H9 (cell line): ENCODE results near the gene ADGRG1. TPM values are rescaled to one million over a fixed set of nuclear protein-coding genes. Genes with fewer than 3 reads are reported as not detected.

Experiments
- DNase-seq: peaks from one replicate; pipeline ENCODE4 v3.0.0-alpha.2; 2017
- H2AFZ ChIP-seq: one replicate; pipeline ENCODE4 v1.6.1; 2013; ENCODE audit warnings: mild to moderate bottlenecking, low read length, control low read depth, moderate library complexity
- H2AK5ac ChIP-seq: 2 replicates; pipeline ENCODE4 v1.6.1; 2013; ENCODE audit warnings: low read length, control low read depth, mixed read lengths; ENCODE audit not compliant: insufficient read length
- H2BK120ac ChIP-seq: one replicate; pipeline ENCODE4 v1.6.1; 2013; ENCODE audit warnings: low read depth, mild to moderate bottlenecking, low read length, control low read depth, inconsistent platforms; ENCODE audit not compliant: poor library complexity, severe bottlenecking
- H2BK12ac ChIP-seq: 2 replicates; pipeline ENCODE4 v1.6.1; 2013; ENCODE audit warnings: low read length, control low read depth, mixed read lengths, low read depth; ENCODE audit not compliant: insufficient read length
- H2BK15ac ChIP-seq: 2 replicates; pipeline ENCODE4 v1.6.1; 2013; ENCODE audit warnings: low read depth, low read length, control low read depth
- H2BK20ac ChIP-seq: one replicate; pipeline ENCODE4 v1.6.1; 2013; ENCODE audit warnings: low read depth, mild to moderate bottlenecking, low read length, control low read depth, inconsistent platforms; ENCODE audit not compliant: poor library complexity, severe bottlenecking
- H2BK5ac ChIP-seq: 2 replicates; pipeline ENCODE4 v1.6.1; 2013; ENCODE audit warnings: low read length, control low read depth, mixed read lengths; ENCODE audit not compliant: insufficient read length
- H3K14ac ChIP-seq: 2 replicates; pipeline ENCODE4 v1.6.1; 2013; ENCODE audit warnings: low read length, control low read depth; ENCODE audit not compliant: insufficient read depth
- H3K18ac ChIP-seq: 2 replicates; pipeline ENCODE4 v1.6.1; 2013; ENCODE audit warnings: low read depth, mild to moderate bottlenecking, mixed read lengths, low read length, control low read depth; ENCODE audit not compliant: insufficient read length
- H3K23ac ChIP-seq: 2 replicates; pipeline ENCODE4 v1.6.1; 2013; ENCODE audit warnings: low read length, control low read depth, mixed read lengths, low read depth; ENCODE audit not compliant: insufficient read length
- H3K23me2 ChIP-seq: 2 replicates; pipeline ENCODE4 v1.6.1; 2013; ENCODE audit warnings: low read depth, mild to moderate bottlenecking, mixed read lengths, low read length, control low read depth; ENCODE audit not compliant: insufficient read length, poor library complexity, severe bottlenecking
- H3K27ac ChIP-seq: 2 replicates; pipeline ENCODE4 v1.5.1; 2013; ENCODE audit warnings: low read length, control low read depth, mixed read lengths, low read depth; ENCODE audit not compliant: insufficient read length
- H3K27me3 ChIP-seq: 2 replicates; pipeline ENCODE4 v1.6.1; 2013; ENCODE audit warnings: low read length, control low read depth, inconsistent platforms; ENCODE audit not compliant: insufficient read depth
- H3K4ac ChIP-seq: 2 replicates; pipeline ENCODE4 v1.6.1; 2013; ENCODE audit warnings: low read depth, mild to moderate bottlenecking, control low read depth, inconsistent platforms, low read length, moderate library complexity
- H3K4me1 ChIP-seq: 2 replicates; pipeline ENCODE4 v1.6.1; 2013; ENCODE audit warnings: low read length, control low read depth, inconsistent platforms; ENCODE audit not compliant: insufficient read depth
- H3K4me2 ChIP-seq: 2 replicates; pipeline ENCODE4 v1.6.1; 2013; ENCODE audit warnings: low read length, control low read depth, mixed read lengths; ENCODE audit not compliant: insufficient read length, insufficient read depth
- H3K56ac ChIP-seq: 2 replicates; pipeline ENCODE4 v1.6.1; 2013; ENCODE audit warnings: low read depth, mild to moderate bottlenecking, mixed read lengths, low read length, control low read depth; ENCODE audit not compliant: insufficient read length
- H3K79me1 ChIP-seq: 2 replicates; pipeline ENCODE4 v1.6.1; 2013; ENCODE audit warnings: low read depth, mild to moderate bottlenecking, moderate library complexity, low read length, control low read depth, inconsistent platforms; ENCODE audit not compliant: insufficient read depth, poor library complexity, severe bottlenecking
- H3K79me2 ChIP-seq: 2 replicates; pipeline ENCODE4 v1.6.1; 2013; ENCODE audit warnings: low read length, control low read depth, inconsistent platforms; ENCODE audit not compliant: insufficient read depth
- H3K9ac ChIP-seq: 2 replicates; pipeline ENCODE4 v1.6.1; 2013; ENCODE audit warnings: low read length, control low read depth, mixed read lengths; ENCODE audit not compliant: insufficient read length; ENCODE audit errors: extremely low read depth
- H3K9me3 ChIP-seq: one replicate; pipeline ENCODE4 v1.6.1; 2013; ENCODE audit warnings: low read depth, low read length, inconsistent platforms; ENCODE audit not compliant: control insufficient read depth
- H3T11ph ChIP-seq: one replicate; pipeline ENCODE4 v1.6.1; 2013; ENCODE audit warnings: mild to moderate bottlenecking, low read length, control low read depth, inconsistent platforms
- H4K20me1 ChIP-seq: one replicate; pipeline ENCODE4 v1.6.1; 2013; ENCODE audit not compliant: control insufficient read depth, insufficient read length, insufficient read depth
- H4K5ac ChIP-seq: 2 replicates; pipeline ENCODE4 v1.6.1; 2013; ENCODE audit warnings: low read depth, mild to moderate bottlenecking, mixed read lengths, low read length, control low read depth; ENCODE audit not compliant: insufficient read length
- H4K8ac ChIP-seq: replicated peaks from 2 replicates; pipeline ENCODE4 v1.6.1; 2013; ENCODE audit warnings: low read length, control low read depth, mixed read lengths, low read depth; ENCODE audit not compliant: insufficient read length
- H4K91ac ChIP-seq: 2 replicates; pipeline ENCODE4 v1.6.1; 2013; ENCODE audit warnings: low read depth, mild to moderate bottlenecking, moderate library complexity, mixed read lengths, low read length, control low read depth; ENCODE audit not compliant: insufficient read length
- H3K27ac Mint-ChIP-seq, 3 experiments: 2 replicates in 2 of 3; 3 replicates in 1 of 3; pipeline ENCODE4 v1.8.0; 2020 to 2021; ENCODE audit warnings: mixed read lengths in 3 of 3, mild to moderate bottlenecking in 1 of 3, moderate library complexity in 1 of 3
- H3K27me3 Mint-ChIP-seq: 2 replicates; pipeline ENCODE4 v1.8.0; 2021; ENCODE audit warnings: low read depth, mild to moderate bottlenecking, moderate library complexity, mixed read lengths
- H3K36me3 Mint-ChIP-seq, 3 experiments: 2 replicates in 2 of 3; 3 replicates in 1 of 3; pipeline ENCODE4 v1.8.0; 2020 to 2021; ENCODE audit warnings: low read depth in 3 of 3, mixed read lengths in 3 of 3; ENCODE audit not compliant: insufficient read depth in 1 of 3
- H3K4me1 Mint-ChIP-seq, 2 experiments: 2 replicates each; pipeline ENCODE4 v1.8.0; 2020; ENCODE audit warnings: mixed read lengths in 2 of 2
- H3K4me3 Mint-ChIP-seq, 2 experiments: 2 replicates in 1 of 2; 3 replicates in 1 of 2; pipeline ENCODE4 v1.8.0; 2020 to 2021; ENCODE audit warnings: mild to moderate bottlenecking in 2 of 2, mixed read lengths in 2 of 2, moderate library complexity in 1 of 2
- H3K9me3 Mint-ChIP-seq, 2 experiments: 2 replicates in 1 of 2; 3 replicates in 1 of 2; pipeline ENCODE4 v1.8.0; 2020; ENCODE audit warnings: mild to moderate bottlenecking in 2 of 2, mixed read lengths in 2 of 2, moderate library complexity in 1 of 2
- CTCF ChIP-seq: fragments of 200-600 bp; sonication (generic); conservative IDR thresholded peaks from 3 replicates; pipeline ENCODE4 v1.8.0; 2021; ENCODE audit warnings: antibody characterized with exemption, mild to moderate bottlenecking
- WGBS: extraction: QIAGEN DNeasy Blood & Tissue Kit; methylation state at CpG from one replicate; pipeline ENCODE4 v1.1.7; 2013; ENCODE audit warnings: missing lambda C conversion rate, low lambda C conversion rate, mixed read lengths; ENCODE audit not compliant: insufficient read length; ENCODE audit errors: extremely low coverage; 5-methylcytosine and 5-hydroxymethylcytosine counted together
- total RNA-seq: library from RNA; stranded (reverse); gene quantifications from 2 replicates; pipeline ENCODE4 v1.2.1, GENCODE V29; 2021

Gene ADGRG1
- total RNA-seq, 1 experiment from 2014 or later = 1.1 TPM

- Histone ChIP-seq H3K18ac (no peak overlapping the region), H3K56ac (no peak overlapping the region), H3T11ph (no peak overlapping the region), H3K79me2 (no peaks in the 10 kb centered on the region), H3K27me3 (no peaks in the 10 kb centered on the region), H2BK5ac (no peak overlapping the region), H3K4ac (no peak overlapping the region), H3K23me2 (no peaks in the 10 kb centered on the region), H3K79me1 (no peaks in the 10 kb centered on the region), H2AFZ (no peak overlapping the region), H2BK120ac (no peak overlapping the region), H3K4me2 (no peak overlapping the region), H3K14ac (no peak overlapping the region), H3K23ac (no peak overlapping the region), H3K9me3 (no peaks in the 10 kb centered on the region), H3K4me1 (no peaks in the 10 kb centered on the region), H2BK20ac (no peak overlapping the region), H4K5ac (no peak overlapping the region), H2BK12ac (no peak overlapping the region), H4K91ac (no peak overlapping the region), H3K9ac (no peak overlapping the region), H4K8ac (no peak overlapping the region), H2BK15ac (no peak overlapping the region), H3K27ac (no peak overlapping the region), H2AK5ac (no peak overlapping the region), H4K20me1 (peaks cover 3% of the 10 kb centered on the region)
- Mint-ChIP-seq H3K36me3 (no peaks in the 10 kb centered on the region), H3K4me3 (no peak overlapping the region), H3K27me3 (no peaks in the 10 kb centered on the region; the same call in 1 of the 2 replicates), H3K9me3 (no peaks in the 10 kb centered on the region), H3K4me1 (peaks cover 4 to 10% of the 10 kb centered on the region in 2 experiments; a peak in 3 of 4 replicates), H3K27ac (no peak overlapping the region; a peak in 1 of 7 replicates)
- no peak for TF ChIP-seq CTCF
- no peak for DNase-seq
- no CpG with 5 or more reads among the region's 5 CpGs for WGBS
Measured at GRCh38 chr16:57648125-57648524, 19.7 kb downstream of the ADGRG1 start.
